Measurements from ENCODE around the gene DOCK2.

DNA sequence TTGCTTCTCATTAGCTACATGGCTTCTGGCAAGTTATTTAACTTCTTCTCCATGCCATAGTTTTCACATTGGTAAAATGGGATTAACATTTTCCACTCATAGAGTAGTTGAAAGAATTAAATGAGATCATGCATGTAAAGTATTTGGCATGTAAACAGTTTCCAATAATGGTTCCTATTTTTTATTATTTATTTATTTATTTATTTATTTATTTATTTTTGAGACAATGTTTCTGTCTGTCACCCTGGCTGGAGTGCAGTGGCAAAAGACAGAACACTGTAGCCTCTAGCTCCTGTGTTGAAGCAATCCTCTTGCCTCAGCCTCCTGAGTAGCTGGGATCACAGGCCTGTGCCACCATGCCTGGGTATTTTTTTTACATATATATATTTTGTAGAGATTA lies 117.7 kb downstream of the DOCK2 start:
- TF ChIP-seq ZFX (IDR thresholded peaks at IDR 0.05) = no peak
- TF ChIP-seq, protein P1, sequence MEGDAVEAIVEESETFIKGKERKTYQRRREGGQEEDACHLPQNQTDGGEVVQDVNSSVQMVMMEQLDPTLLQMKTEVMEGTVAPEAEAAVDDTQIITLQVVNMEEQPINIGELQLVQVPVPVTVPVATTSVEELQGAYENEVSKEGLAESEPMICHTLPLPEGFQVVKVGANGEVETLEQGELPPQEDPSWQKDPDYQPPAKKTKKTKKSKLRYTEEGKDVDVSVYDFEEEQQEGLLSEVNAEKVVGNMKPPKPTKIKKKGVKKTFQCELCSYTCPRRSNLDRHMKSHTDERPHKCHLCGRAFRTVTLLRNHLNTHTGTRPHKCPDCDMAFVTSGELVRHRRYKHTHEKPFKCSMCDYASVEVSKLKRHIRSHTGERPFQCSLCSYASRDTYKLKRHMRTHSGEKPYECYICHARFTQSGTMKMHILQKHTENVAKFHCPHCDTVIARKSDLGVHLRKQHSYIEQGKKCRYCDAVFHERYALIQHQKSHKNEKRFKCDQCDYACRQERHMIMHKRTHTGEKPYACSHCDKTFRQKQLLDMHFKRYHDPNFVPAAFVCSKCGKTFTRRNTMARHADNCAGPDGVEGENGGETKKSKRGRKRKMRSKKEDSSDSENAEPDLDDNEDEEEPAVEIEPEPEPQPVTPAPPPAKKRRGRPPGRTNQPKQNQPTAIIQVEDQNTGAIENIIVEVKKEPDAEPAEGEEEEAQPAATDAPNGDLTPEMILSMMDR (conservative IDR thresholded peaks at IDR 0.05) = no peak
